HG03558 (cell line): ENCODE data around the gene FOLR2.
"Not testable (repeated sequence)": the region's sequence is repeated elsewhere in the genome, so short reads cannot be mapped to it uniquely, and the experiment has no call there.

Experiments used
- ATAC-seq: cut with Tn5 transposase; IDR thresholded peaks from one replicate; pipeline ENCODE4 v1.9.1; 2021; ENCODE audit warnings: moderate number of reproducible peaks; ENCODE audit not compliant: unreplicated experiment; ENCODE audit errors: extremely low read depth

The FOLR2 gene

GRCh38 chr11:72216638-72217037 is at the start of gene FOLR2:
TSS of gene FOLR2 (plus strand) at chr11:72216794. CDS start at chr11:72218585, 1,791 bp downstream.
- no peak for ATAC-seq

- not testable (repeated sequence) for ATAC-seq
Observed at GRCh38 chr11:72169046-72169555, 47.5 kb upstream of the FOLR2 start.

- not testable (repeated sequence) for ATAC-seq
Observed at GRCh38 chr11:72169754-72170153, 46.8 kb upstream of the FOLR2 start.

GRCh38 chr11:72172043-72172442 is 44.6 kb upstream of the FOLR2 start:
- not testable (repeated sequence) for ATAC-seq

- ATAC-seq = no peak
Observed at GRCh38 chr11:72173291-72173690, 43.3 kb upstream of the FOLR2 start.

- no peak for ATAC-seq
Observed at GRCh38 chr11:72174302-72175070, 42.1 kb upstream of the FOLR2 start.

GRCh38 chr11:72177656-72178055 is 38.9 kb upstream of the FOLR2 start:
- no peak for ATAC-seq

GRCh38 chr11:72179049-72179803 is 37.4 kb upstream of the FOLR2 start:
- ATAC-seq = no peak

GRCh38 chr11:72179804-72180396 is 36.7 kb upstream of the FOLR2 start:
- ATAC-seq = no peak

- ATAC-seq = not testable (repeated sequence)
Observed at GRCh38 chr11:72180892-72181552, 35.6 kb upstream of the FOLR2 start.

- ATAC-seq = not testable (repeated sequence)
Observed at GRCh38 chr11:72181553-72181958, 35.0 kb upstream of the FOLR2 start.

GRCh38 chr11:72188267-72188666 is 28.3 kb upstream of the FOLR2 start:
- no peak for ATAC-seq

GRCh38 chr11:72189455-72190250 is 26.9 kb upstream of the FOLR2 start:
- no peak for ATAC-seq

GRCh38 chr11:72190631-72191071 is 25.9 kb upstream of the FOLR2 start:
- no peak for ATAC-seq

- no peak for ATAC-seq
Observed at GRCh38 chr11:72191961-72192381, 24.6 kb upstream of the FOLR2 start, which contains the start of gene FOLR1. TSS of gene FOLR1 (plus strand) at chr11:72192140. CDS start at chr11:72192174, 34 bp downstream.

GRCh38 chr11:72195518-72196270 is 20.9 kb upstream of the FOLR2 start:
- ATAC-seq = no peak

GRCh38 chr11:72201445-72201844 is 15.1 kb upstream of the FOLR2 start:
- not testable (repeated sequence) for ATAC-seq

GRCh38 chr11:72202571-72202970 is 14.0 kb upstream of the FOLR2 start:
- no peak for ATAC-seq

- no peak for ATAC-seq
Observed at GRCh38 chr11:72203163-72203562, 13.4 kb upstream of the FOLR2 start.
